Measurements from ENCODE around the gene COX19. TPM values are rescaled to one million over a fixed set of nuclear protein-coding genes. Genes with fewer than 3 reads are reported as not detected.

Gene COX19
- total RNA-seq, 2 experiments from 2014 or later, result 14.1 to 15.6 TPM

- CTCF ChIA-PET, result interaction anchor here (1.2 to 9.5 kb wide), 2 partner anchors 14 to 70 kb away, joined by 3 to 300 read pairs; no protein-coding TSS in a partner anchor
- no peaks in the 10 kb centered on the region for H3K36me3 Mint-ChIP-seq
Measured at GRCh38 chr7:996079-996872, 20.9 kb upstream of the COX19 start.

GRCh38 chr7:995571-995970 is 20.2 kb upstream of the COX19 start:
- no peak overlapping the region for H3K4me3 Mint-ChIP-seq
- intact Hi-C loops (cut with micrococcal nuclease), result no loop called here
- H3K27me3 Mint-ChIP-seq, result no peaks in the 10 kb centered on the region
- H3K27ac Mint-ChIP-seq, result no peak overlapping the region
- POLR2A ChIA-PET, result interaction anchor here (0.9 kb wide), 1 partner anchor 27 kb away, joined by 3 read pairs; no protein-coding TSS in a partner anchor
- no peak for DNase-seq
- H3K4me1 Mint-ChIP-seq (ENCODE audit: low read depth), result no peaks in the 10 kb centered on the region
- H3K9me3 Mint-ChIP-seq, result no peaks in the 10 kb centered on the region
- CTCF ChIA-PET, result interaction anchor here (1.1 to 9.5 kb wide), 4 partner anchors 14 to 180 kb away, joined by 3 to 300 read pairs (median 10); no protein-coding TSS in a partner anchor
- H3K36me3 Mint-ChIP-seq, result no peaks in the 10 kb centered on the region

More at GRCh38 chr7:996079-996872, 20.9 kb upstream of the COX19 start:
- POLR2A ChIA-PET, result interaction anchor here (0.9 kb wide), 1 partner anchor 26 kb away, joined by 3 read pairs; no protein-coding TSS in a partner anchor
- no peaks in the 10 kb centered on the region for H3K27me3 Mint-ChIP-seq
- H3K9me3 Mint-ChIP-seq, result no peaks in the 10 kb centered on the region
- no peak overlapping the region for H3K4me3 Mint-ChIP-seq
- no peak overlapping the region for H3K27ac Mint-ChIP-seq
- DNase-seq, result no peak
- intact Hi-C loops (cut with micrococcal nuclease), result no loop called here
- H3K4me1 Mint-ChIP-seq (ENCODE audit: low read depth), result no peaks in the 10 kb centered on the region

- intact Hi-C loops (cut with micrococcal nuclease), result loop anchor here (5.0 kb wide), 1 partner anchor 33 kb away; no protein-coding TSS in a partner anchor
- no peak overlapping the region for H3K4me3 Mint-ChIP-seq
- no peak for DNase-seq
Measured at GRCh38 chr7:994592-995308, 19.4 kb upstream of the COX19 start.

DNA sequence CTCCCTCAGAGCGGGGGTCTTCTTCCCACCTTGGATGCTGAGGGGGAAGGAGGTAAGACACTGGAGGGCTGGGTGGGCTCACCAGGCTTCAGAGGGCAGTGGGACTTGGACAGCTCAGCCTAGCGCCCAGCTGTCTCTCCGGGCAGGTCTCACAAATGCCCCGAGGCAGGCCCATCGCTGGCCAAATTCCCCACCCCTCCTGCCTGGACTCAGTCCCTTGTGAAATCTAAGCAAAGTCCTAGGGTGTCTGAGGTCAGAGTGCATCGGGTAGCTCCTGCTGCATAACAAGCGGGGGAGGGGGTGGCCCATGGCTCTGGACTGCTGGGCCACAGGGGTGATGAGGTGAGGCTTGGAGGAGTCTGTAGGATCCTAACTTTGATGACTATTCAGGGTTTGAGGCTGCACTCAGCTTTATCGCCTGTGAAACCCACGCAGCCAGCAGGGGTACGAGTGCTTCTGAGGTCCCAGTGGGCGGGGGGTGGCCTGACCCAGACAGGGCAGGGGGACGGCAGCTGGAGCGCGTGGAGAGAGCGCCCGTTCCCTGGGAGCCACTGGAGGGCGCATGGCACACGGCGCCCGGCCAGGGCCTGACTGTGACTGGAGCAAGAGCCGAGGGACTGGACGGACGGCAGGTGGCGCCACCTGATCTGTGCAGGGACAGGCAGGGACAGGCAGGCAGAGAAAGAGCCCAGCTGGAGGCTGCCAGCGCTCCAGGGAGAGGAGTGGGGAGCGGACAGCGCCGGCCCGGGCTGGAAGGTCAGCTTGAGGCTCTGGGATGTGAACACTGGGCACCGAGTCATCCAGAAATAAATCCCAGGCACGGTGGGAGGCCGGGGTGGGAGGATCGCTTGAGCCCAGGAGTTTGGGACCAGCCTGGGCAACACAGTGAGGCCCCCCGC is 17.6 kb upstream of the COX19 start:
- no peaks in the 10 kb centered on the region for H3K27me3 Mint-ChIP-seq
- intact Hi-C loops (cut with micrococcal nuclease), result loop anchor here (1.0 to 5.0 kb wide), 4 partner anchors 34 to 184 kb away; partner anchors contain the start of gene GPR146
- peak; percentile 96 for DNase-seq
- H3K36me3 Mint-ChIP-seq, result no peaks in the 10 kb centered on the region
- no peaks in the 10 kb centered on the region for H3K4me1 Mint-ChIP-seq (ENCODE audit: low read depth)
- H3K9me3 Mint-ChIP-seq, result no peaks in the 10 kb centered on the region
- ChIA-PET CTCF (interaction anchor here (0.6 to 9.5 kb wide), 56 partner anchors 10 to 671 kb away, joined by 3 to 300 read pairs (median 6); partner anchors contain the start of genes COX19, CYP2W1 and GPR146), POLR2A (interaction anchor here (0.5 to 1.2 kb wide), 4 partner anchors 68 to 180 kb away, joined by 3 to 8 read pairs (median 4); no protein-coding TSS in a partner anchor)
- no peak overlapping the region for H3K4me3 Mint-ChIP-seq
- H3K27ac Mint-ChIP-seq, result no peak overlapping the region

More at GRCh38 chr7:994592-995308, 19.4 kb upstream of the COX19 start:
- Mint-ChIP-seq H3K4me1 (ENCODE audit: low read depth) (no peaks in the 10 kb centered on the region), H3K9me3 (no peaks in the 10 kb centered on the region), H3K36me3 (no peaks in the 10 kb centered on the region), H3K27me3 (no peaks in the 10 kb centered on the region), H3K27ac (no peak overlapping the region)
- ChIA-PET CTCF (interaction anchor here (1.1 to 9.5 kb wide), 13 partner anchors 13 to 188 kb away, joined by 3 to 300 read pairs (median 12); partner anchors contain the start of gene GPR146), POLR2A (no interaction called here)

- POLR2A ChIA-PET, result no interaction called here
- no peak for DNase-seq
- Mint-ChIP-seq H3K9me3 (no peaks in the 10 kb centered on the region), H3K4me3 (no peak overlapping the region), H3K27me3 (no peaks in the 10 kb centered on the region), H3K27ac (no peak overlapping the region), H3K36me3 (no peaks in the 10 kb centered on the region), H3K4me1 (ENCODE audit: low read depth) (no peaks in the 10 kb centered on the region)
- intact Hi-C loops (cut with micrococcal nuclease), result loop anchor here (2.0 to 5.0 kb wide), 2 partner anchors 35 to 185 kb away; no protein-coding TSS in a partner anchor
- CTCF ChIA-PET, result interaction anchor here (1.0 to 9.5 kb wide), 29 partner anchors 9 to 184 kb away, joined by 3 to 300 read pairs (median 9); partner anchors contain the start of genes COX19, CYP2W1 and GPR146
Measured at GRCh38 chr7:991729-992656, 16.6 kb upstream of the COX19 start.

DNA sequence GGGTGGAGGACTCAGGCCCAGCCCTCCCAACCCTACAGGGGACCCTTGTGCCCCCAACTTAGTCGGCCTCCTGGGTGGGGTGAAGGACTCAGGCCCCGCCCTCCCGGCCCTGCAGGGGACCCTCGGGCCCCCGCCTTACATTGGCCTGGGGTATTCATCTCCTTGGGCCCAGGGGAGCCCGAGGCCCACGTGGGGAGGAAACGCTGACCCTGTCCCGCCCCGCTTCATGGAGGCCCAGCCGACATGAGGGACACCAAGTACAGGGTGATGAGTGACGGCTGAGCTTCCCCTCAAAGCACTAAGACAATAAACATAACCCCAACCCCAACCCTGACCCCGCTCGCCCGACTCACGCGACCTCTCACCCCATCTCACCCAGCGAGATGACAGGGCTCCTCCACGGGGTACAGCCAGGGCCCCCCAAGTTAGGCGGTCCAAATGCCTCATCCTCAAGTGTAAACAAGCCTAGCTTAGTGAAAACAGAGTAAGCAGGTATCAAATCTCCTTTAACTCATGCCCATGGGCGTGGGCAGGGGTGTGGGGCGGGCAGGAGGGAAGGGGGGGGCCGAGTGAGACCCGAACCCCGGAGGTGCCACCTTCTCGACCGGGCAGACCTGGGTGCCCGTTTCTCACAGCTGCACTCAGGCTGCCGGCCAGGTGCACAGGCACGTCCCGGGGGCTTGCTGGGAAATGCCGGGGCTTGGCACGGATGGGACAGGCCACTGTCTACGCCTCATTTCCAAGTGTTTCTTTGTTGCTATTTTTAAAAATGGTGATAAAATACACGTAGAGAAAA is 15.8 kb upstream of the COX19 start:
- DNase-seq, result no peak
- H3K27ac Mint-ChIP-seq, result no peak overlapping the region
- H3K9me3 Mint-ChIP-seq, result no peaks in the 10 kb centered on the region
- intact Hi-C loops (cut with micrococcal nuclease), result loop anchor here (5.0 kb wide), 1 partner anchor 36 kb away; no protein-coding TSS in a partner anchor
- no peaks in the 10 kb centered on the region for H3K4me1 Mint-ChIP-seq (ENCODE audit: low read depth)
- H3K36me3 Mint-ChIP-seq, result no peaks in the 10 kb centered on the region
- no peak overlapping the region for H3K4me3 Mint-ChIP-seq
- no peaks in the 10 kb centered on the region for H3K27me3 Mint-ChIP-seq
- ChIA-PET CTCF (interaction anchor here (0.6 to 9.5 kb wide), 4 partner anchors 14 to 81 kb away, joined by 3 to 300 read pairs (median 38); partner anchors contain the start of gene COX19), POLR2A (no interaction called here)

GRCh38 chr7:990352-990932 is 15.1 kb upstream of the COX19 start:
- H3K27ac Mint-ChIP-seq, result no peak overlapping the region
- H3K9me3 Mint-ChIP-seq, result no peaks in the 10 kb centered on the region
- H3K4me1 Mint-ChIP-seq (ENCODE audit: low read depth), result no peaks in the 10 kb centered on the region
- DNase-seq, result no peak
- no peaks in the 10 kb centered on the region for H3K36me3 Mint-ChIP-seq
- CTCF ChIA-PET, result interaction anchor here (0.6 to 9.5 kb wide), 2 partner anchors 76 to 80 kb away, joined by 3 to 300 read pairs; no protein-coding TSS in a partner anchor
- H3K4me3 Mint-ChIP-seq, result no peak overlapping the region
- POLR2A ChIA-PET, result no interaction called here
- no peaks in the 10 kb centered on the region for H3K27me3 Mint-ChIP-seq
- intact Hi-C loops (cut with micrococcal nuclease), result loop anchor here (5.0 kb wide), 1 partner anchor 37 kb away; no protein-coding TSS in a partner anchor

DNA sequence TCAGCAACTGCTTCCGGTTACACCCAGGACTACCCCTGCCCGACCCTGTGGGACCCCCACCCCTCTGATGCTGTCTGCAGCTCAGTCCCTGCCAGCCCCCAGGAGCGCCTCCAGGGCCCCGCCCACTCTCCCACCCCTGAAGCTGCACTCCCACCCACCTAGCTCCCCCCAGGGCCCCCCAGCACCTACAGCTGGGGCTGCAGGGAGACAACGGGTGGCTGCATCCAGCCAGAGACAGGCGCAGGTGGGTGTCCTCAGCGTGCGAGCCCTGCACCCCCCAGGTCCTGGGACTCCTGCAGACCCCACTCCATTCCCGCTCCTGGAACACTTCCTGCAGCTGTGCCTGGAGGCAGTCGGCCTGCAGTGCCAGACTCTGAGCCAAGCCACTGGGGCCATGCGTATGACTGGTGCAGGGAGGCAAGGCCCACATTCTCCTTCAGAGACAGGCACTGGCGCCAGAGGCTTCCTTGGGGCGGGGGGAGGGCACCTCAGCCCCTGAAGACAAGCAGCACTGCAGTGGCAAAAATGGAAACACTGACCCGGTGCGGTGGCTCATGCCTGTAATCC is 13.7 kb upstream of the COX19 start:
- CTCF ChIA-PET, result interaction anchor here (2.2 kb wide), 1 partner anchor 77 kb away, joined by 11 read pairs; no protein-coding TSS in a partner anchor
- Mint-ChIP-seq H3K9me3 (no peaks in the 10 kb centered on the region), H3K27ac (no peak overlapping the region), H3K4me1 (ENCODE audit: low read depth) (no peaks in the 10 kb centered on the region), H3K36me3 (no peaks in the 10 kb centered on the region), H3K4me3 (no peak overlapping the region), H3K27me3 (no peaks in the 10 kb centered on the region)
- POLR2A ChIA-PET, result no interaction called here
- intact Hi-C loops (cut with micrococcal nuclease), result no loop called here
- no peak for DNase-seq

DNA sequence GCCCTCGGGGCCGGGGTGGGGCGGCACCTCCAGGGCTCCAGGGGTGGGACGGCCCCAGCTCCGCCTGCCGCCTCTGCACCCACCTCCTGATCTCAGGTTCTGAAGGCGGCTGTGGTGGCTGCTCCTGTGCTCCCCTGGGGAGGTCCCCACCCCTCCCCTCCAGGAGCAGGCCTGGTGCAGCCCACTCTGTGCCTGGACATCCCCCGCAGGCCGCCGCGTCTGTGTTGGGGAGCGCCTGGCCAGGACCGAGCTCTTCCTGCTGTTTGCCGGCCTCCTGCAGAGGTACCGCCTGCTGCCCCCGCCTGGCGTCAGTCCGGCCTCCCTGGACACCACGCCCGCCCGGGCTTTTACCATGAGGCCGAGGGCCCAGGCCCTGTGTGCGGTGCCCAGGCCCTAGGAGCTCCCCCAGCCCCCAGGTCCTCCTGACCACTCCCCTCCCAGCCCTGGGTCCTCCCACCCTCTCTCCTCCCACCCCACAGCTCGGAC is 13.1 kb upstream of the COX19 start:
- H3K9me3 Mint-ChIP-seq, result no peaks in the 10 kb centered on the region
- H3K4me1 Mint-ChIP-seq (ENCODE audit: low read depth), result no peaks in the 10 kb centered on the region
- ChIA-PET CTCF (interaction anchor here (2.2 kb wide), 1 partner anchor 77 kb away, joined by 11 read pairs; no protein-coding TSS in a partner anchor), POLR2A (no interaction called here)
- H3K4me3 Mint-ChIP-seq, result no peak overlapping the region
- no peak for DNase-seq
- H3K27me3 Mint-ChIP-seq, result no peaks in the 10 kb centered on the region
- H3K36me3 Mint-ChIP-seq, result no peaks in the 10 kb centered on the region
- no peak overlapping the region for H3K27ac Mint-ChIP-seq
- intact Hi-C loops (cut with micrococcal nuclease), result no loop called here

All from activated CD4-positive, alpha-beta memory T cell treated with anti-CD3 and anti-CD28 coated beads for 36 hours (primary cell).